ENCODE data around the gene NPIPA7.
"Not testable (repeated sequence)": the region's sequence is repeated elsewhere in the genome, so short reads cannot be mapped to it uniquely, and the experiment has no call there.

NPIPA7 gene

GRCh38 chr16:16420515-16420914 lies 41.6 kb downstream of the NPIPA7 start:
- DNase-seq: not testable (repeated sequence)

- not testable (repeated sequence) for DNase-seq
Measured at GRCh38 chr16:16425146-16425545, 46.2 kb downstream of the NPIPA7 start.

- not testable (repeated sequence) for DNase-seq
Measured at GRCh38 chr16:16431135-16431534, 52.2 kb downstream of the NPIPA7 start.

- DNase-seq: not testable (repeated sequence)
Measured at GRCh38 chr16:16434711-16435110, 55.8 kb downstream of the NPIPA7 start.

- DNase-seq: not testable (repeated sequence)
Measured at GRCh38 chr16:16441401-16441800, 62.5 kb downstream of the NPIPA7 start.
